Stimulated activated naive CD8-positive, alpha-beta T cell treated with anti-CD3 and anti-CD28 coated beads, Interleukin-15, Interleukin-2, amounts not matched to agents 100 ng/mL and 50 ng/mL, for 24 hours (primary cell): ENCODE results near the gene TREM2.
"Not testable (repeated sequence)": the region's sequence is repeated elsewhere in the genome, so short reads cannot be mapped to it uniquely, and the experiment has no call there.

ENCODE experiments used
- H3K27ac Mint-ChIP-seq: one replicate; pipeline ENCODE4 v1.8.0; 2021; ENCODE audit warnings: mild to moderate bottlenecking, mixed read lengths
- H3K27me3 Mint-ChIP-seq: one replicate; pipeline ENCODE4 v1.8.0; 2021; ENCODE audit warnings: mixed read lengths
- H3K36me3 Mint-ChIP-seq: one replicate; pipeline ENCODE4 v1.8.0; 2021; ENCODE audit warnings: low read depth, mixed read lengths
- H3K4me1 Mint-ChIP-seq: one replicate; pipeline ENCODE4 v1.8.0; 2021; ENCODE audit warnings: low read depth, mixed read lengths
- H3K4me3 Mint-ChIP-seq: one replicate; pipeline ENCODE4 v1.8.0; 2021; ENCODE audit warnings: mild to moderate bottlenecking, mixed read lengths
- H3K9me3 Mint-ChIP-seq: one replicate; pipeline ENCODE4 v1.8.0; 2021; ENCODE audit warnings: mixed read lengths

The TREM2 gene

GRCh38 chr6:41190791-41191190, 27.9 kb upstream of the TREM2 start:
- peaks cover 10% of the 10 kb centered on the region for H3K4me1 Mint-ChIP-seq
- no peaks in the 10 kb centered on the region for H3K27me3 Mint-ChIP-seq
- H3K36me3 Mint-ChIP-seq = no peaks in the 10 kb centered on the region
- no peak overlapping the region for H3K27ac Mint-ChIP-seq
- H3K4me3 Mint-ChIP-seq = no peak overlapping the region
- no peaks in the 10 kb centered on the region for H3K9me3 Mint-ChIP-seq

- Mint-ChIP-seq H3K27me3 (no peaks in the 10 kb centered on the region), H3K9me3 (no peaks in the 10 kb centered on the region), H3K4me1 (peaks cover 15% of the 10 kb centered on the region), H3K27ac (no peak overlapping the region), H3K36me3 (no peaks in the 10 kb centered on the region), H3K4me3 (no peak overlapping the region)
Measured at GRCh38 chr6:41189967-41190366, 27.1 kb upstream of the TREM2 start.

GRCh38 chr6:41189046-41189445, 26.1 kb upstream of the TREM2 start:
- H3K4me1 Mint-ChIP-seq = peaks cover 15% of the 10 kb centered on the region
- not testable (repeated sequence) for H3K27ac Mint-ChIP-seq, H3K36me3 Mint-ChIP-seq, H3K27me3 Mint-ChIP-seq, H3K9me3 Mint-ChIP-seq, H3K4me3 Mint-ChIP-seq

GRCh38 chr6:41187924-41188886, 25.3 kb upstream of the TREM2 start:
- peaks cover 11% of the 10 kb centered on the region for H3K4me1 Mint-ChIP-seq
- no peaks in the 10 kb centered on the region for H3K9me3 Mint-ChIP-seq
- no peak overlapping the region for H3K27ac Mint-ChIP-seq
- no peaks in the 10 kb centered on the region for H3K36me3 Mint-ChIP-seq
- no peaks in the 10 kb centered on the region for H3K27me3 Mint-ChIP-seq
- H3K4me3 Mint-ChIP-seq = no peak overlapping the region

GRCh38 chr6:41186031-41186562, 23.2 kb upstream of the TREM2 start:
- no peaks in the 10 kb centered on the region for H3K36me3 Mint-ChIP-seq
- H3K4me3 Mint-ChIP-seq = no peak overlapping the region
- H3K4me1 Mint-ChIP-seq = peaks cover 23% of the 10 kb centered on the region
- no peaks in the 10 kb centered on the region for H3K27me3 Mint-ChIP-seq
- H3K27ac Mint-ChIP-seq = no peak overlapping the region
- no peaks in the 10 kb centered on the region for H3K9me3 Mint-ChIP-seq

- Mint-ChIP-seq H3K27me3 (no peaks in the 10 kb centered on the region), H3K4me1 (peaks cover 23% of the 10 kb centered on the region), H3K9me3 (no peaks in the 10 kb centered on the region), H3K27ac (no peak overlapping the region), H3K36me3 (no peaks in the 10 kb centered on the region), H3K4me3 (no peak overlapping the region)
Measured at GRCh38 chr6:41184761-41185160, 21.8 kb upstream of the TREM2 start.

GRCh38 chr6:41182069-41183034, 19.4 kb upstream of the TREM2 start:
- peaks cover 23% of the 10 kb centered on the region for H3K4me1 Mint-ChIP-seq
- no peaks in the 10 kb centered on the region for H3K27me3 Mint-ChIP-seq
- peak overlapping the region; percentile 19 for H3K27ac Mint-ChIP-seq
- H3K9me3 Mint-ChIP-seq = no peaks in the 10 kb centered on the region
- H3K4me3 Mint-ChIP-seq = no peak overlapping the region
- no peaks in the 10 kb centered on the region for H3K36me3 Mint-ChIP-seq

- Mint-ChIP-seq H3K4me1 (peaks cover 23% of the 10 kb centered on the region), H3K9me3 (no peaks in the 10 kb centered on the region), H3K27ac (no peak overlapping the region), H3K36me3 (no peaks in the 10 kb centered on the region), H3K27me3 (no peaks in the 10 kb centered on the region), H3K4me3 (no peak overlapping the region)
Measured at GRCh38 chr6:41181566-41181965, 18.6 kb upstream of the TREM2 start.

GRCh38 chr6:41179163-41179562, 16.2 kb upstream of the TREM2 start:
- H3K4me3 Mint-ChIP-seq = no peak overlapping the region
- H3K27ac Mint-ChIP-seq = no peak overlapping the region
- H3K9me3 Mint-ChIP-seq = no peaks in the 10 kb centered on the region
- H3K4me1 Mint-ChIP-seq = peaks cover 15% of the 10 kb centered on the region
- no peaks in the 10 kb centered on the region for H3K36me3 Mint-ChIP-seq
- no peaks in the 10 kb centered on the region for H3K27me3 Mint-ChIP-seq

- Mint-ChIP-seq H3K4me3 (no peak overlapping the region), H3K27ac (no peak overlapping the region), H3K27me3 (no peaks in the 10 kb centered on the region), H3K36me3 (no peaks in the 10 kb centered on the region), H3K9me3 (no peaks in the 10 kb centered on the region), H3K4me1 (peaks cover 11% of the 10 kb centered on the region)
Measured at GRCh38 chr6:41177695-41178094, 14.8 kb upstream of the TREM2 start.

GRCh38 chr6:41177287-41177686, 14.4 kb upstream of the TREM2 start:
- no peaks in the 10 kb centered on the region for H3K9me3 Mint-ChIP-seq
- H3K27ac Mint-ChIP-seq = no peak overlapping the region
- H3K36me3 Mint-ChIP-seq = no peaks in the 10 kb centered on the region

GRCh38 chr6:41176189-41176588, 13.3 kb upstream of the TREM2 start:
- Mint-ChIP-seq H3K36me3 (no peaks in the 10 kb centered on the region), H3K9me3 (no peaks in the 10 kb centered on the region), H3K4me3 (no peak overlapping the region), H3K27me3 (no peaks in the 10 kb centered on the region), H3K4me1 (no peaks in the 10 kb centered on the region), H3K27ac (no peak overlapping the region)

More at GRCh38 chr6:41177287-41177686, 14.4 kb upstream of the TREM2 start:
- peaks cover 8% of the 10 kb centered on the region for H3K4me1 Mint-ChIP-seq
- H3K27me3 Mint-ChIP-seq = no peaks in the 10 kb centered on the region
- H3K4me3 Mint-ChIP-seq = no peak overlapping the region

GRCh38 chr6:41175084-41175483, 12.2 kb upstream of the TREM2 start:
- H3K4me1 Mint-ChIP-seq = no peaks in the 10 kb centered on the region
- no peaks in the 10 kb centered on the region for H3K36me3 Mint-ChIP-seq
- no peaks in the 10 kb centered on the region for H3K9me3 Mint-ChIP-seq
- H3K27ac Mint-ChIP-seq = no peak overlapping the region
- H3K27me3 Mint-ChIP-seq = no peaks in the 10 kb centered on the region
- H3K4me3 Mint-ChIP-seq = no peak overlapping the region

GRCh38 chr6:41174610-41175009, 11.7 kb upstream of the TREM2 start:
- Mint-ChIP-seq H3K36me3 (no peaks in the 10 kb centered on the region), H3K27ac (no peak overlapping the region), H3K4me1 (no peaks in the 10 kb centered on the region), H3K4me3 (no peak overlapping the region), H3K9me3 (no peaks in the 10 kb centered on the region), H3K27me3 (no peaks in the 10 kb centered on the region)

- H3K36me3 Mint-ChIP-seq = no peaks in the 10 kb centered on the region
- no peak overlapping the region for H3K4me3 Mint-ChIP-seq
- H3K4me1 Mint-ChIP-seq = no peaks in the 10 kb centered on the region
- no peak overlapping the region for H3K27ac Mint-ChIP-seq
- H3K27me3 Mint-ChIP-seq = no peaks in the 10 kb centered on the region
- H3K9me3 Mint-ChIP-seq = no peaks in the 10 kb centered on the region
Measured at GRCh38 chr6:41171908-41172307, 9.0 kb upstream of the TREM2 start.
